ENCODE data around the gene PPP1R1A. TPM values are rescaled to one million over a fixed set of nuclear protein-coding genes. Genes with fewer than 3 reads are reported as not detected.

Gene PPP1R1A
- total RNA-seq, 2 experiments from 2014 or later = not detected

DNA sequence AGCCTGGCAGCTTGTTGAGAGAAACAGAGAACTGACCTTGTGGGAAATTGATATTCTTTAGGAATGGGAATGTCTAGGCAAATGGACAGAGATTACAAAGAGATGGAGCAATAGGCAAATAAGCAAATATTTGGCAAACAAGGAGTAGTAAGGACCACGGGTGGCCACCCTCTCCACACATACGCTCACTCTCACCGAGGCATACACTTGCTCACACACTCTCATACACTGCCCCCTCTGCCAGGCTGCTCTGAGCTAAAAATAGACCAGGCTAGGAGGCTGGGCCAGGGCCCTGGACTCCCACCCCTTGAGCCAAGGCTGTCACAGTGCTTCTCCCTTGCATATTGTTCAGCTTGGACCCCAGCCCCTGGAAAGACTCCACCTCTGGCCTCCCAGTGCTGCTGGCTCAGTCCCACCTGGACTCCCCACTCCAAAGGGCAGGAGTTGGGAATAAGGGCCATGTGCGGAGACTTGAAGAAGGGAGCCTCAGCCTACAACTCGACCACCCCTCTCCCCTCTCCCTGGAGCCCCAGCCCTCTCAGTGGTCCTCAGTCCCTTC is 1.1 kb downstream of the PPP1R1A start:
- no TSS peak for BruUV-seq (replicated peaks)
- TF ChIP-seq CTCF (conservative IDR thresholded peaks at IDR 0.05; ENCODE audit: low read length) = no peak
- no peak for TF ChIP-seq EZH2phosphoT487 (IDR thresholded peaks at IDR 0.05; ENCODE audit: borderline replicate concordance, low read depth, low read length)
- no peak for DNase-seq (ENCODE audit: low spot score)
- H3K4me1 ChIP-seq (ENCODE audit: insufficient read depth, low read length, poor library complexity, severe bottlenecking) = no peaks in the 10 kb centered on the region
- ChIA-PET CTCF (ENCODE audit: unreplicated experiment) (no interaction called here), POLR2A (interaction anchor here (0.7 kb wide), 1 partner anchor 11 kb away, joined by 3 read pairs; no protein-coding TSS in a partner anchor)
- no peaks in the 10 kb centered on the region for H3K79me2 ChIP-seq (ENCODE audit: insufficient read depth, low read depth, low read length)
- no peaks in the 10 kb centered on the region for H4K20me1 ChIP-seq (ENCODE audit: insufficient read depth, low read length)
- H3K4me2 ChIP-seq (ENCODE audit: low read length) = no peak overlapping the region
- H3K36me3 ChIP-seq (ENCODE audit: insufficient read depth, low read length) = no peaks in the 10 kb centered on the region
- no peaks in the 10 kb centered on the region for H3K9me3 ChIP-seq (ENCODE audit: low read length)
- no peak overlapping the region for H3K4me3 ChIP-seq (ENCODE audit: low read depth, low read length, poor library complexity, severe bottlenecking)
- intact Hi-C loops (cut with micrococcal nuclease; ENCODE audit: unreplicated experiment) = no loop called here
- H3K9me2 ChIP-seq (ENCODE audit: insufficient read depth, low read length) = no peaks in the 10 kb centered on the region
- no peak overlapping the region for H2AFZ ChIP-seq (ENCODE audit: low read length)
- no peak overlapping the region for H3K27ac ChIP-seq (ENCODE audit: low read depth, low read length, poor library complexity, severe bottlenecking)

DNA sequence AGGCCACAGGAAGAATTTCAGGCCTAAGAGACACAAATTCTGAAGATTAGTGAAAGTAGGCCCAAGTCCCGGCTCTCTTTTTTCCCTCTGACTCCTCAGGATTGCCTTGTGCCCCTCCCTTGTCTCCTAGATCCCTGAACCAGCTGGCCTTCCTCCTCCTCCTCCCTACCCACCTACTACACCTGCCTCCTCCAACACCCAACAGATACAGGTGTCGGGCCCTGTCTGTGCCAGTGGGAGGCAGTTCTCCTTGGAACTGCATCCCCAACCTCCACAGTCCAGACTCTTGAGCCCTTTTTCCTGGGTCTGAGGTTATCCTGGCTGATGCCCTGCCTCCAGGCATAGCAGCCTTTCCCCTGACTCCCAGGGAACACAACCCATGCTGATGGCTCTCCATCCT is 1.8 kb downstream of the PPP1R1A start:
- Histone ChIP-seq H3K79me2 (ENCODE audit: insufficient read depth, low read depth, low read length) (no peaks in the 10 kb centered on the region), H3K9me2 (ENCODE audit: insufficient read depth, low read length) (no peaks in the 10 kb centered on the region), H3K4me2 (ENCODE audit: low read length) (no peak overlapping the region), H4K20me1 (ENCODE audit: insufficient read depth, low read length) (no peaks in the 10 kb centered on the region), H3K4me3 (ENCODE audit: low read depth, low read length, poor library complexity, severe bottlenecking) (no peak overlapping the region), H3K27ac (ENCODE audit: low read depth, low read length, poor library complexity, severe bottlenecking) (no peak overlapping the region), H2AFZ (ENCODE audit: low read length) (no peak overlapping the region), H3K9me3 (ENCODE audit: low read length) (no peaks in the 10 kb centered on the region), H3K36me3 (ENCODE audit: insufficient read depth, low read length) (no peaks in the 10 kb centered on the region), H3K4me1 (ENCODE audit: insufficient read depth, low read length, poor library complexity, severe bottlenecking) (no peaks in the 10 kb centered on the region)
- intact Hi-C loops (cut with micrococcal nuclease; ENCODE audit: unreplicated experiment) = no loop called here
- CTCF ChIA-PET (ENCODE audit: unreplicated experiment) = no interaction called here
- TF ChIP-seq EZH2phosphoT487 (IDR thresholded peaks at IDR 0.05; ENCODE audit: borderline replicate concordance, low read depth, low read length) (no peak), CTCF (conservative IDR thresholded peaks at IDR 0.05; ENCODE audit: low read length) (no peak)
- no peak for DNase-seq (ENCODE audit: low spot score)
- BruUV-seq (replicated peaks) = no TSS peak
- POLR2A ChIA-PET = no interaction called here

GRCh38 chr12:54585243-54585642 is 3.2 kb downstream of the PPP1R1A start:
- H3K4me3 ChIP-seq (ENCODE audit: low read depth, low read length, poor library complexity, severe bottlenecking) = no peak overlapping the region
- ChIA-PET CTCF (ENCODE audit: unreplicated experiment) (no interaction called here), POLR2A (no interaction called here)
- no peaks in the 10 kb centered on the region for H3K36me3 ChIP-seq (ENCODE audit: insufficient read depth, low read length)
- H2AFZ ChIP-seq (ENCODE audit: low read length) = no peak overlapping the region
- no peak overlapping the region for H3K27ac ChIP-seq (ENCODE audit: low read depth, low read length, poor library complexity, severe bottlenecking)
- no peaks in the 10 kb centered on the region for H3K79me2 ChIP-seq (ENCODE audit: insufficient read depth, low read depth, low read length)
- no TSS peak for BruUV-seq (replicated peaks)
- TF ChIP-seq EZH2phosphoT487 (IDR thresholded peaks at IDR 0.05; ENCODE audit: borderline replicate concordance, low read depth, low read length) (no peak), CTCF (conservative IDR thresholded peaks at IDR 0.05; ENCODE audit: low read length) (no peak)
- no peaks in the 10 kb centered on the region for H3K9me3 ChIP-seq (ENCODE audit: low read length)
- no peak overlapping the region for H3K4me2 ChIP-seq (ENCODE audit: low read length)
- no peaks in the 10 kb centered on the region for H3K4me1 ChIP-seq (ENCODE audit: insufficient read depth, low read length, poor library complexity, severe bottlenecking)
- no peaks in the 10 kb centered on the region for H3K9me2 ChIP-seq (ENCODE audit: insufficient read depth, low read length)
- intact Hi-C loops (cut with micrococcal nuclease; ENCODE audit: unreplicated experiment) = no loop called here
- DNase-seq (ENCODE audit: low spot score) = no peak
- H4K20me1 ChIP-seq (ENCODE audit: insufficient read depth, low read length) = no peaks in the 10 kb centered on the region

Measured in OCI-LY7 (cell line).